Measurements from ENCODE around the gene CD22. TPM values are rescaled to one million over a fixed set of nuclear protein-coding genes. Genes with fewer than 3 reads are reported as not detected.
"Not testable (repeated sequence)": the region's sequence is repeated elsewhere in the genome, so short reads cannot be mapped to it uniquely, and the experiment has no call there.

CD22 gene
- total RNA-seq, 1 donor from 2014 or later, result 19.1 TPM

DNA sequence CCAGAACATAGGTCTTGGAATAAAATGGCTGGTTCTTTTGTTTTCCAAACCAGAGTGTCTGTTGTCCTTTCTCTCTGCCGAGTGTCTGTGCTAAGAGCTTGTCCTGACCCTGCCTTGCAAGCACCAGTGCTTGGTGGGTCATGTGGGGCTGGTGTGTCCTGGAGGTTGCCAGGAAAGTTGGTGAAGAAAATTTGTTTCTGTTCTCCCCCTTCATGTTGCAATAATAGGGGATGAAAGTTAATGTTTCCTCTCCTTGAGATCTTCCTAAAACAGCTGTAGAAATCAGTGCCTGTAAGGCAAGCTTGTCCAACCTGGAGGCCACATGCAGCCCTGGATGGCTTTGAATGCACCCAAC, 43.9 kb upstream of the CD22 start:
- no peak overlapping the region for H3K4me3 ChIP-seq
- intact Hi-C loops (cut with DNase I), result no loop called here
- no peaks in the 10 kb centered on the region for H3K36me3 ChIP-seq
- no peak for DNase-seq
- TF ChIP-seq, protein P1, sequence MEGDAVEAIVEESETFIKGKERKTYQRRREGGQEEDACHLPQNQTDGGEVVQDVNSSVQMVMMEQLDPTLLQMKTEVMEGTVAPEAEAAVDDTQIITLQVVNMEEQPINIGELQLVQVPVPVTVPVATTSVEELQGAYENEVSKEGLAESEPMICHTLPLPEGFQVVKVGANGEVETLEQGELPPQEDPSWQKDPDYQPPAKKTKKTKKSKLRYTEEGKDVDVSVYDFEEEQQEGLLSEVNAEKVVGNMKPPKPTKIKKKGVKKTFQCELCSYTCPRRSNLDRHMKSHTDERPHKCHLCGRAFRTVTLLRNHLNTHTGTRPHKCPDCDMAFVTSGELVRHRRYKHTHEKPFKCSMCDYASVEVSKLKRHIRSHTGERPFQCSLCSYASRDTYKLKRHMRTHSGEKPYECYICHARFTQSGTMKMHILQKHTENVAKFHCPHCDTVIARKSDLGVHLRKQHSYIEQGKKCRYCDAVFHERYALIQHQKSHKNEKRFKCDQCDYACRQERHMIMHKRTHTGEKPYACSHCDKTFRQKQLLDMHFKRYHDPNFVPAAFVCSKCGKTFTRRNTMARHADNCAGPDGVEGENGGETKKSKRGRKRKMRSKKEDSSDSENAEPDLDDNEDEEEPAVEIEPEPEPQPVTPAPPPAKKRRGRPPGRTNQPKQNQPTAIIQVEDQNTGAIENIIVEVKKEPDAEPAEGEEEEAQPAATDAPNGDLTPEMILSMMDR (IDR thresholded peaks at IDR 0.05), result no peak
- H3K27me3 ChIP-seq (ENCODE audit: low read depth), result peaks cover 9% of the 10 kb centered on the region
- H3K27ac ChIP-seq, result no peak overlapping the region
- no peak for ATAC-seq
- H3K4me1 ChIP-seq, result no peaks in the 10 kb centered on the region
- no peaks in the 10 kb centered on the region for H3K9me3 ChIP-seq

DNA sequence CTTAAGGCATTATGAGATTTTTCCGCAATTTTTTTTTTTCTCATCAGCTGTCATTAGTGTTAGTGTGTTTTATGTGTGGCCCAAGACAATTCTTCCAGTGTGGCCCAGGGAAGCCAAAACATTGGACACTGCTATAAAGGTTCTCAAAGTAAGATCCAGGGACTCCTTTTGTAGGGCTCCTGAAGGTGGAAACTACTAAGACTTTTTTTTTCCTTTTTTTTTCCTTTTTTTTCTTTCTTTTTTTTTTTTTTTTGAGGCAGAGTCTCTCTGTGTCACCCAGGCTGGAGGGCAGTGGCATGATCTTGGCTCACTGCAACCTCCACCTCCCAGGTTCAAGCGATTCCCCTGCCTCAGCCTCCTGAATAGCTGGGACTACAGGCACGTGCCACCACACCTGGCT, 43.5 kb upstream of the CD22 start:
- H3K27ac ChIP-seq; intact Hi-C loops (cut with DNase I); H3K36me3 ChIP-seq; H3K4me3 ChIP-seq; H3K27me3 ChIP-seq (ENCODE audit: low read depth); H3K9me3 ChIP-seq; H3K4me1 ChIP-seq; ATAC-seq; DNase-seq: not testable (repeated sequence)

DNA sequence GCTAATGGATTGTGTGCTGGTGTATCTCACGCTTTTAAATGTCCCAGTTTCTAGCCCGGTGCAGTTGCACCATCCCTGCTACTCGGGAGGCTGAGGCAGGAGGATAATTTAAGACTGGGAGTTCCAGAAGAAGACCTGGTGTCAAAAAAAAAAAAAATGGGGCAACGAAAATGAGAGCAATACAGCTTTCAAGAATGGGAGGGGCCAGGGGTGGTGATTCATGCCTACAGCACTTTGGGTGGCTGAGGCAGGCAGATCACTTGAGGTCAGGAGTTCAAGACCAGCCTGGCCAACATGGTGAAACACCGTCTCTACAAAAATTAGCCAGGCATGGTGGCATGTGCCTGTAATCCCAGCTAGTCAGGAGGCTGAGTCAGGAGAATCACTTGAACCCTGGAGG, 42.9 kb upstream of the CD22 start:
- intact Hi-C loops (cut with DNase I), result not testable (repeated sequence)

DNA sequence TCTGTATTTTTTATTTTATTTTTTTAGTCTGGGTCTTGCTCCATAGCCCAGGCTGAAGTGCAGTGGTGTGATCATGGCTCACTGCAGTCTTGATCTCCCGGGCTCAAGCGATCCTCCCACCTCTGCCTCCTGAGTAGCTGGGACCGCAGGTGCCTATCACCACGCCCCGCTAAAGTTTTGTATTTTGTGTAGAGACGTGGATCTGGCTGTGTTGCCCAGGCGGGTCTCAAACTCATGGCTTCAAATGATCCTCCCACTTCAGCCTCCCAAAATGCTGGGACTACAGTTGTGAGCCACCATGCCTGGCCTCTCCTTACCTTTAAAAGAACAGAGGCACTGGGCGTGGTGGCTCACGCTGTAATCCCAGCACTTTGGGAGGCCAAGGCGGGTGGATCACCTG, 41.3 kb upstream of the CD22 start:
- Histone ChIP-seq H3K27ac (no peak overlapping the region), H3K4me1 (no peaks in the 10 kb centered on the region), H3K36me3 (no peaks in the 10 kb centered on the region), H3K9me3 (no peaks in the 10 kb centered on the region), H3K4me3 (no peak overlapping the region), H3K27me3 (ENCODE audit: low read depth) (peaks cover 9% of the 10 kb centered on the region)
- intact Hi-C loops (cut with DNase I), result no loop called here
- DNase-seq (no peak), ATAC-seq (no peak)
- TF ChIP-seq, protein P1 (IDR thresholded peaks at IDR 0.05), result no peak

More for the DNA sequence above, 42.9 kb upstream of the CD22 start:
- ATAC-seq; H3K4me3 ChIP-seq; H3K36me3 ChIP-seq; H3K9me3 ChIP-seq; H3K27ac ChIP-seq; DNase-seq; H3K4me1 ChIP-seq; H3K27me3 ChIP-seq (ENCODE audit: low read depth): not testable (repeated sequence)

DNA sequence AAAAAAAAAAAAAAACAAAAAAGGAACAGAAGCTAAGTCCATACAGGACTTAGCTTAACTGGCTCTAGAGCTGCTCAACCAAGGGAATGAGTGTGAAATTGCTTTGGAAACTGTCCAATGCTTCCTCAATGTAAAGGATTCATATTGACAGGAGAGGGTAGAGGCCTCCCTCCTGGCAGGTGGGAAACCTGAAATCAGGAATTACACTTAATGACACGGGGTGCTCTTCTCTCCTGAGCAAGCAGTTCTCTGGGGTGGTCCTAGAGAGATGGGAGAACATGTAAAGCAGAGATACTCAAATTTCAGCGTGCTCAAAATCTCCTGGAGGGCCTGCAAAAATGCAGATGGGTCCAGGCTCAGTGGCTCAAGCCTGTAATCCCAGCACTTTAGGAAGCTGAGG, 40.7 kb upstream of the CD22 start:
- no peak overlapping the region for H3K4me3 ChIP-seq
- intact Hi-C loops (cut with DNase I), result no loop called here
- peaks cover 10% of the 10 kb centered on the region for H3K27me3 ChIP-seq (ENCODE audit: low read depth)
- no peaks in the 10 kb centered on the region for H3K4me1 ChIP-seq
- DNase-seq (no peak), ATAC-seq (no peak)
- H3K9me3 ChIP-seq, result no peaks in the 10 kb centered on the region
- no peaks in the 10 kb centered on the region for H3K36me3 ChIP-seq
- TF ChIP-seq, protein P1 (IDR thresholded peaks at IDR 0.05), result no peak
- no peak overlapping the region for H3K27ac ChIP-seq

DNA sequence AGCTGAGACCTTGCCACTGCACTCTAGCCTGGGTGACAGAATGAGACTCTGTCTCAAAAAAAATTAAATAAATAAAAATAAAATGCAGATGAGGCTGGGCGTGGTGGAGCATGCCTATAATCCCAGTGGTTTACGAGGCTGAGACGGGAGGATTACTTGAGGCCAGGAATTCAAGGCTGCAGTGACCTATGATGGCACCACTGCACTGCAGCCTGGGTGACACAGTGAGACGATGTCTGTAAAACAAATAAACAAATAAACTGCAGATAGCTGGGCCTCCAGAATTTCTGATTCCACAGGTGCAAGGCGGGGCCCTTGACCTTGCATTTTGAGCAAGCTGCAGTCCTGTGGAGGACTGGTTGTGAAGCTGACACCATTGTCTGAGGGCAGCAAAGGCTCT, 40.1 kb upstream of the CD22 start:
- H3K27me3 ChIP-seq (ENCODE audit: low read depth), result peaks cover 13% of the 10 kb centered on the region
- H3K9me3 ChIP-seq, result no peaks in the 10 kb centered on the region
- intact Hi-C loops (cut with DNase I), result no loop called here
- H3K4me3 ChIP-seq, result no peak overlapping the region
- TF ChIP-seq, protein P1 (IDR thresholded peaks at IDR 0.05), result no peak
- DNase-seq (no peak), ATAC-seq (no peak)
- no peaks in the 10 kb centered on the region for H3K4me1 ChIP-seq
- no peak overlapping the region for H3K27ac ChIP-seq
- H3K36me3 ChIP-seq, result no peaks in the 10 kb centered on the region

Measured in lower lobe of right lung (tissue), 2 donors.